Breast epithelium (tissue), 4 donors: ENCODE data around the gene S1PR3. TPM values are rescaled to one million over a fixed set of nuclear protein-coding genes. Genes with fewer than 3 reads are reported as not detected.

Experiments
- DNase-seq, 2 donors: peaks; one replicate each; pipeline ENCODE4 v3.0.0-alpha.2; 2019; ENCODE audit warnings: low spot score in 2 of 2
- H3K27ac ChIP-seq, 2 donors: fragments of 200-600 bp; sonication (generic) in 1 of 2; one replicate each; pipeline ENCODE4 v1.5.1; 2016 to 2019; ENCODE audit warnings: mild to moderate bottlenecking in 1 of 2
- H3K27me3 ChIP-seq, 2 donors: fragments of 200-600 bp; sonication (generic) in 1 of 2; one replicate each; pipeline versions ENCODE4 v1.5.1 to v1.6.0; 2017 to 2019; ENCODE audit warnings: control low read depth in 1 of 2, mild to moderate bottlenecking in 1 of 2
- H3K36me3 ChIP-seq: fragments of 200-600 bp; one replicate; pipeline ENCODE4 v1.5.1; 2019
- H3K4me1 ChIP-seq, 2 donors: fragments of 200-600 bp; sonication (generic); one replicate each; pipeline ENCODE4 v1.5.1; 2016 to 2019; ENCODE audit warnings: control low read depth in 1 of 2
- H3K4me3 ChIP-seq, 3 donors: fragments of 200-600 bp; sonication (generic); 1 replicate in 2 of 3; 2 replicates in 1 of 3; pipeline ENCODE4 v1.5.1; 2016 to 2019; ENCODE audit warnings: mild to moderate bottlenecking in 3 of 3, moderate library complexity in 2 of 3
- H3K9me3 ChIP-seq, 2 donors: fragments of 200-600 bp; sonication (generic) in 1 of 2; one replicate each; pipeline ENCODE4 v1.5.1; 2016 to 2019; ENCODE audit warnings: control low read depth in 1 of 2
- POLR2A ChIP-seq: fragments of 450-650 bp; IDR thresholded peaks from one replicate; pipeline ENCODE4 v1.6.1; 2016; ENCODE audit warnings: antibody characterized with exemption, mild to moderate bottlenecking, moderate library complexity
- POLR2AphosphoS5 ChIP-seq, 3 donors: sonication (generic); formaldehyde crosslinking; IDR thresholded peaks; one replicate each; pipeline ENCODE4 v1.6.1; 2017; ENCODE audit warnings: antibody characterized with exemption in 3 of 3
- intact Hi-C: fragments of 100-400 bp; cut with DNase I; formaldehyde crosslinking; loops from one replicate; pipeline ENCODE4 v1.15.1; 2023; ENCODE audit warnings: low total_unique reads
- total RNA-seq, 3 donors: library from RNA; depleted of rRNA; stranded (reverse); fragments of >200 nt; gene quantifications; one replicate each; pipeline ENCODE4 v1.1.0, GENCODE V29; 2016
- TF ChIP-seq, protein P1 (sequence below), 3 donors: fragments of 450-650 bp; IDR thresholded peaks; one replicate each; pipeline ENCODE4 v1.5.1; 2016 to 2017; ENCODE audit warnings: antibody characterized with exemption in 3 of 3, mild to moderate bottlenecking in 3 of 3, moderate library complexity in 3 of 3

S1PR3 gene
- total RNA-seq, 3 donors from 2014 or later = 16.6 to 27.7 (median 18.7) TPM

DNA sequence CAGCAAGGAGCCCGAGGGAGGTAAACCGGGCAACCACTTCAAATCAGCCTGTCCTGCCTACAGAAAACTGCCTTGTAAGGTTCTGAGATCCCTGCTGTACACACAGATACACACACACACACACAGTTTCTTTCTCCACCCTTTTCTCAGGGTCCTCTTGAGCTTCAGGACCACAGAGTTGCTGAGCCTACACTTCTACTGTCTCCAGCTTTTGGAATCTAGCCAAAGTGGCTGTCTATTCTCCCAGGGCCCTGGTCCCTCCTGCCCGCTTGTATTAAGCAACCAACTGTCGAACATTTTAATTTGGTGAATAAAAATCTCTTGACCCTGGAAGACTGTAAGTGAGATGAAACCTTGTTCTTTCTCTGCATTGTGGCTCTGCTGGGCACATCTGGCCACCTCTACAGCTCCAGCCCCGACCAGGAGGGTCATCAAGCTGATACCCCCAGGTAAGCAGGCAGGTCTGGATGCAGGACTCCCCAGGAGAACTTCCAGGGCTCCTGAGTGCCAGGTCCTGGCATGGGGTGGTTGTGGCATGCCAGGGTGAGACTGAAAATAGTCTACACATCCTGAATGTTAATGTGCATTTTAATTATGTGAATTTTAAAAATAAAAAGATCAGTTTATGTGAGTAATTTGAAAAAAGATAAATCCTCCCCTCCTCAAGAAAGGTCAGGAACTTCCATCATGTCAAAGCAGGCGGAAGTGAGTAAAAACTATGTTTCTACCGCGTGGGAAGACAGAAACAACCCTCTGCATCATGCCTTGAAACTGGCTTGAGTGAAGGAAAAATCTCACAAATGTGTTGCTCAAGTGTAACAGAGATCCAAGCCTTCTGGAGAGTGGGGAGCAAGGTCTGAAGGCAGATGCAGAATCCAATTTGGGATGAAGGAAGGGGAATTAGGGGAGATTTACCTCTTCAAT is 15.0 kb upstream of the S1PR3 start:
- no peaks in the 10 kb centered on the region for H3K36me3 ChIP-seq
- intact Hi-C loops = no loop called here
- DNase-seq = no peak

GRCh38 chr9:88976890-88977257 is 14.4 kb upstream of the S1PR3 start:
- TF ChIP-seq POLR2AphosphoS5 (IDR thresholded peaks at IDR 0.05) (no peak), POLR2A (no peak)
- TF ChIP-seq, protein P1, sequence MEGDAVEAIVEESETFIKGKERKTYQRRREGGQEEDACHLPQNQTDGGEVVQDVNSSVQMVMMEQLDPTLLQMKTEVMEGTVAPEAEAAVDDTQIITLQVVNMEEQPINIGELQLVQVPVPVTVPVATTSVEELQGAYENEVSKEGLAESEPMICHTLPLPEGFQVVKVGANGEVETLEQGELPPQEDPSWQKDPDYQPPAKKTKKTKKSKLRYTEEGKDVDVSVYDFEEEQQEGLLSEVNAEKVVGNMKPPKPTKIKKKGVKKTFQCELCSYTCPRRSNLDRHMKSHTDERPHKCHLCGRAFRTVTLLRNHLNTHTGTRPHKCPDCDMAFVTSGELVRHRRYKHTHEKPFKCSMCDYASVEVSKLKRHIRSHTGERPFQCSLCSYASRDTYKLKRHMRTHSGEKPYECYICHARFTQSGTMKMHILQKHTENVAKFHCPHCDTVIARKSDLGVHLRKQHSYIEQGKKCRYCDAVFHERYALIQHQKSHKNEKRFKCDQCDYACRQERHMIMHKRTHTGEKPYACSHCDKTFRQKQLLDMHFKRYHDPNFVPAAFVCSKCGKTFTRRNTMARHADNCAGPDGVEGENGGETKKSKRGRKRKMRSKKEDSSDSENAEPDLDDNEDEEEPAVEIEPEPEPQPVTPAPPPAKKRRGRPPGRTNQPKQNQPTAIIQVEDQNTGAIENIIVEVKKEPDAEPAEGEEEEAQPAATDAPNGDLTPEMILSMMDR (IDR thresholded peaks at IDR 0.05) = no peak
- Histone ChIP-seq H3K4me1 (no peaks in the 10 kb centered on the region), H3K9me3 (peaks cover 0 to 4% of the 10 kb centered on the region in 2 donors), H3K27ac (no peak overlapping the region), H3K4me3 (no peak overlapping the region), H3K27me3 (no peaks in the 10 kb centered on the region), H3K36me3 (no peaks in the 10 kb centered on the region)
- intact Hi-C loops = no loop called here
- DNase-seq = no peak

More for the DNA sequence above, 15.0 kb upstream of the S1PR3 start:
- H3K9me3 ChIP-seq = peaks cover 0 to 4% of the 10 kb centered on the region in 2 donors
- H3K27ac ChIP-seq = no peak overlapping the region
- H3K4me1 ChIP-seq = no peaks in the 10 kb centered on the region
- no peak overlapping the region for H3K4me3 ChIP-seq
- no peaks in the 10 kb centered on the region for H3K27me3 ChIP-seq
- TF ChIP-seq POLR2A (no peak), POLR2AphosphoS5 (IDR thresholded peaks at IDR 0.05) (no peak)
- TF ChIP-seq, protein P1 (IDR thresholded peaks at IDR 0.05) = no peak

DNA sequence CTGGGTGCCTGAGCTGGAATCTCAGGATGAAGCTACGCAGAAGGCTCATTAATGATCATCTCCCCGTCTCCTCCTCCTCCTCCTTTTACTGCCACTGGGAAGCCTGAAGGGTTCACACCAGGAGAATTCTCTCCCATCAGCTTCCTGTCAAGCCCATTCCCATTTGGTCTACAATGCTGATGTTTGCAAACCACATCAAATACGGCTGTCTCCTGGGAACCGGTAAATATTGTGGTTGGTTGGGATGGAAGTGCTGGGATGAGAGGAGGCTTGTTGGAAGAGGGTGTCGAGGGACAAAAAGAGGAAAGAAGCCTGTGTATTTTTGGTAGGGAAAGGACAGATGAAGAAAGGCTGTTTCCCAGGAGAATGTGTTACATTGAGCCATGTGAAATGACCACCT is 13.2 kb upstream of the S1PR3 start:
- Histone ChIP-seq H3K4me3 (no peak overlapping the region), H3K36me3 (no peaks in the 10 kb centered on the region), H3K9me3 (peaks cover 0 to 2% of the 10 kb centered on the region in 2 donors), H3K27me3 (no peaks in the 10 kb centered on the region), H3K4me1 (no peaks in the 10 kb centered on the region), H3K27ac (no peak overlapping the region)
- intact Hi-C loops = no loop called here
- peak in 1 of 2 donors; percentile 15 for DNase-seq
- TF ChIP-seq POLR2AphosphoS5 (IDR thresholded peaks at IDR 0.05) (no peak), POLR2A (no peak)
- TF ChIP-seq, protein P1 (IDR thresholded peaks at IDR 0.05) = no peak

DNA sequence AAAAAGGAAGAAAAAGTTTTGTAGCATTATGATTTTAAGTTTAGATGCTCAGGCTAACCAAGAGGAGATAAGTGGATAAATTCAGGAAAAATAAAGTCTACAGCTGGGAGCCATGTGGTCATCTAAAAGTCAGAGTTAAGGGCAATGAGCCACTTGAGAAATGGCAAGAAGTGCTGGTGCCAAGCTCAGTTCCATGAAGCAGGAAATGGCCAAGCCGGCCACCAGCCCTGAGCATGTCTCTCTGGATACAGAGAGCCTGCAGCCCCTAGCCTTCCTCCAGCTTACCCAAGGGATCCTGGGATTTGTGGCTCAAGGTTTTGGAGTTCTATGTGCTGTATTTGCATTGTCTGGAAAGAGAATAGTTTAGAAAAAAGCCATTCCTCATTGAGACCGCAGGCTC is 12.2 kb upstream of the S1PR3 start:
- H3K4me1 ChIP-seq = no peaks in the 10 kb centered on the region
- peak in 1 of 2 donors; percentile 2 for DNase-seq
- TF ChIP-seq POLR2AphosphoS5 (IDR thresholded peaks at IDR 0.05) (no peak), POLR2A (no peak)
- TF ChIP-seq, protein P1 (IDR thresholded peaks at IDR 0.05) = no peak
- no peaks in the 10 kb centered on the region for H3K36me3 ChIP-seq
- H3K4me3 ChIP-seq = no peak overlapping the region
- intact Hi-C loops = no loop called here
- no peak overlapping the region for H3K27ac ChIP-seq
- H3K9me3 ChIP-seq = no peaks in the 10 kb centered on the region
- no peaks in the 10 kb centered on the region for H3K27me3 ChIP-seq

DNA sequence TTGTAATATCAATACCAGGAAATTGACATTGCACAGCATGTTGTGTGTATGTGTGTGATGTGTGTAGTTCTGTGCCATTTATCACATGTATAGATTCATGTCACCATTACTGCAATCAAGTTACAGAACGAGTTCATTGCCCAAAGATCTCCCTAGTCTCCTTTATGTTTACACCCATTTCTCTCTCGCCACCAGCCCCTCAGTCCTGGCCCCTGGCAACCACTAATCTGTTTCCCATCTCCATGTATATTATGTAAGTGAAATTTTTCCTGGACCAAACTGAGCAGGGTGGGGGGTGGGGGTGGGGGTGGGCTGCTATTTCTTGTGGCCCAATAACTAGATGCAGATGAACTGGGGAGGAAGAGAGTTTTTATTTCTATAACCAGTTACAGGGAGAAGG is 11.5 kb upstream of the S1PR3 start:
- H3K9me3 ChIP-seq = no peaks in the 10 kb centered on the region
- no peaks in the 10 kb centered on the region for H3K27me3 ChIP-seq
- no peak overlapping the region for H3K27ac ChIP-seq
- DNase-seq = peak in 1 of 2 donors; percentile 7
- no peak overlapping the region for H3K4me3 ChIP-seq
- no peaks in the 10 kb centered on the region for H3K4me1 ChIP-seq
- no peaks in the 10 kb centered on the region for H3K36me3 ChIP-seq
- intact Hi-C loops = no loop called here
- TF ChIP-seq POLR2AphosphoS5 (IDR thresholded peaks at IDR 0.05) (no peak), POLR2A (no peak)
- TF ChIP-seq, protein P1 (IDR thresholded peaks at IDR 0.05) = no peak
